Neutrophil (primary cell): ENCODE measurements around the gene LDAH.

Experiments
- H3K27ac ChIP-seq: fragments of 200-600 bp; sonication (generic); 2 replicates; pipeline ENCODE4 v1.5.1; 2016; ENCODE audit warnings: mild to moderate bottlenecking, moderate library complexity
- H3K27me3 ChIP-seq: fragments of 200-600 bp; sonication (generic); 2 replicates; pipeline ENCODE4 v1.6.0; 2016; ENCODE audit warnings: mild to moderate bottlenecking
- H3K36me3 ChIP-seq: fragments of 200-600 bp; sonication (generic); 2 replicates; pipeline ENCODE4 v1.5.1; 2017
- H3K4me1 ChIP-seq, 2 experiments: fragments of 200-600 bp in 1 of 2; sonication (generic) in 1 of 2; 1 replicate in 1 of 2; 2 replicates in 1 of 2; pipeline versions ENCODE4 v1.5.1 to v1.6.1; 2013 to 2016; ENCODE audit warnings: low read depth in 1 of 2, low read length in 1 of 2, mild to moderate bottlenecking in 1 of 2, moderate library complexity in 1 of 2; ENCODE audit not compliant: control insufficient read depth in 1 of 2, insufficient read depth in 1 of 2
- H3K4me3 ChIP-seq, 2 experiments: fragments of 200-600 bp in 1 of 2; sonication (generic) in 1 of 2; 1 replicate in 1 of 2; 2 replicates in 1 of 2; pipeline ENCODE4 v1.5.1; 2013 to 2016; ENCODE audit warnings: low read depth in 1 of 2, low read length in 1 of 2, mild to moderate bottlenecking in 1 of 2, moderate library complexity in 1 of 2
- H3K9me3 ChIP-seq: fragments of 200-600 bp; sonication (generic); 2 replicates; pipeline ENCODE4 v1.5.1; 2016
- TF ChIP-seq, protein P1 (sequence below): fragments of 200-600 bp; sonication (generic); IDR thresholded peaks from 2 replicates; pipeline ENCODE4 v1.5.1; 2016; ENCODE audit warnings: antibody characterized with exemption

LDAH gene

GRCh38 chr2:20832606-20833005, 9.7 kb upstream of the LDAH start:
- no peak overlapping the region for H3K4me3 ChIP-seq
- H3K27ac ChIP-seq: no peak overlapping the region
- H3K9me3 ChIP-seq: no peaks in the 10 kb centered on the region
- no peaks in the 10 kb centered on the region for H3K36me3 ChIP-seq
- peaks cover 86% of the 10 kb centered on the region for H3K27me3 ChIP-seq
- H3K4me1 ChIP-seq: no peaks in the 10 kb centered on the region
- TF ChIP-seq, protein P1, sequence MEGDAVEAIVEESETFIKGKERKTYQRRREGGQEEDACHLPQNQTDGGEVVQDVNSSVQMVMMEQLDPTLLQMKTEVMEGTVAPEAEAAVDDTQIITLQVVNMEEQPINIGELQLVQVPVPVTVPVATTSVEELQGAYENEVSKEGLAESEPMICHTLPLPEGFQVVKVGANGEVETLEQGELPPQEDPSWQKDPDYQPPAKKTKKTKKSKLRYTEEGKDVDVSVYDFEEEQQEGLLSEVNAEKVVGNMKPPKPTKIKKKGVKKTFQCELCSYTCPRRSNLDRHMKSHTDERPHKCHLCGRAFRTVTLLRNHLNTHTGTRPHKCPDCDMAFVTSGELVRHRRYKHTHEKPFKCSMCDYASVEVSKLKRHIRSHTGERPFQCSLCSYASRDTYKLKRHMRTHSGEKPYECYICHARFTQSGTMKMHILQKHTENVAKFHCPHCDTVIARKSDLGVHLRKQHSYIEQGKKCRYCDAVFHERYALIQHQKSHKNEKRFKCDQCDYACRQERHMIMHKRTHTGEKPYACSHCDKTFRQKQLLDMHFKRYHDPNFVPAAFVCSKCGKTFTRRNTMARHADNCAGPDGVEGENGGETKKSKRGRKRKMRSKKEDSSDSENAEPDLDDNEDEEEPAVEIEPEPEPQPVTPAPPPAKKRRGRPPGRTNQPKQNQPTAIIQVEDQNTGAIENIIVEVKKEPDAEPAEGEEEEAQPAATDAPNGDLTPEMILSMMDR: no peak

DNA sequence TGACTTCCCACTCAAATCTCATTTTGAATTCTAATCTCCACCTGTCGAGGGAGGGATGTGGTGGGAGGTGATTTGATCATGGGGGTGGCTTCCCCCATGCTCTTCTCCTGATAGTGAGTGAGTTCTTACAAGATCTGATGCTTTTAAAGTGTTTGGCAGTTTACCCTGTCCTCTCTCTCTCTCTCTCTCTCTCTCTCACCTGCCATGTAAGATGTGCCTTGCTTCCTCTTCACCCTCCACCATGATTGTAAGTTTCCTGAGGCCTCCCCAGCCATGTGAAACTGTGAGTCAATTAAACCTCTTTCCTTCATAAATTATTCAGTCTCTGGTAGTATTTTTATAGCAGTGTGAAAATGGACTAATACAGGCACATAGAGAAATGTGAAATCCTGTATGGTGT, 7.0 kb upstream of the LDAH start:
- TF ChIP-seq, protein P1: no peak
- no peaks in the 10 kb centered on the region for H3K9me3 ChIP-seq

GRCh38 chr2:20823917-20824316, 1.0 kb upstream of the LDAH start:
- Histone ChIP-seq H3K9me3 (no peaks in the 10 kb centered on the region), H3K4me3 (no peak overlapping the region), H3K27ac (no peak overlapping the region), H3K4me1 (peaks cover 6 to 11% of the 10 kb centered on the region in 2 experiments), H3K27me3 (peaks cover 44% of the 10 kb centered on the region), H3K36me3 (no peaks in the 10 kb centered on the region)
- TF ChIP-seq, protein P1: no peak

More for the DNA sequence above, 7.0 kb upstream of the LDAH start:
- no peak overlapping the region for H3K4me3 ChIP-seq
- no peaks in the 10 kb centered on the region for H3K4me1 ChIP-seq
- no peak overlapping the region for H3K27ac ChIP-seq
- no peaks in the 10 kb centered on the region for H3K36me3 ChIP-seq
- peaks cover 79% of the 10 kb centered on the region for H3K27me3 ChIP-seq

DNA sequence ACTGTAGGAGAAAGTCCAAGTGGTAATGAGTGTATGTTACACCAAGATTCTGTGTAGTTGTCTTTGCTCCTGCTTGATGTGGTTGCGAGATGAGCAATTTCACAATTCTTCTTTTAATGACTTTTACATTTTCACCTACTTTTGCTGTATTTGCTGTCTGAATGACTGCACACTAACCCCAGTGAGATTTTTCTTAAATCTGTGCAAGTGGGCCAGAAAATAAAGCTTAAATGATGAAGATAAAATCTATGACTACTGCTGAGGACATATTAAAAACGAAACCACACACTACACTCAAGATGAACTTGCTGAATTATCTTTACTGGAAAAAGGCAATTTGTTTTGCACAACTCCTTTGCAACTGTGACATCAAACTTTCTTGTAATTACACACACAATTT, 4.1 kb downstream of the LDAH start:
- no peak overlapping the region for H3K27ac ChIP-seq
- TF ChIP-seq, protein P1: no peak
- H3K9me3 ChIP-seq: no peaks in the 10 kb centered on the region
- peaks cover 2% of the 10 kb centered on the region for H3K27me3 ChIP-seq
- no peak overlapping the region for H3K4me3 ChIP-seq
- H3K4me1 ChIP-seq: peaks cover 9 to 15% of the 10 kb centered on the region in 2 experiments
- no peaks in the 10 kb centered on the region for H3K36me3 ChIP-seq

- Histone ChIP-seq H3K27me3 (no peaks in the 10 kb centered on the region), H3K36me3 (no peaks in the 10 kb centered on the region), H3K9me3 (no peaks in the 10 kb centered on the region), H3K27ac (no peak overlapping the region), H3K4me3 (no peak overlapping the region), H3K4me1 (peaks cover 3 to 4% of the 10 kb centered on the region in 2 experiments)
- TF ChIP-seq, protein P1: no peak
Observed at GRCh38 chr2:20815216-20815615, 7.7 kb downstream of the LDAH start.

DNA sequence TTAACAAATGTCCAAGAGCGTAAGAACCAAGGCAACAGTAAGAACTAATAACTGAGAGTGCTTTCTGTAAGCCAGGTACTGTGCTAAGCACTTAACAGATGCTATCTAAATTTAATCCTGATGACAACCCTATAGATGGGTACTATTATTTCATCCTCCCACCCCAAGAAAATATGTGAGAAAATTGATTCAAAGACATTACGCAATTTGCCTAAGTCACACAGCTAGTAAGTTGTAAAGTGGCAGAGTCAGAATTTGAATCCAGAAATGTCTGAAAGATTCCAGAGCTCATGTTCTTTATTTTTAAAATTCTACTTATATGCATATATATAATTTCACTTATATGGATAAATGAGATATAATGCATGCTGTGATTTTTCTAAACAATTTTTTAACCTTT, 10.1 kb downstream of the LDAH start:
- Histone ChIP-seq H3K36me3 (no peaks in the 10 kb centered on the region), H3K9me3 (no peaks in the 10 kb centered on the region)
- TF ChIP-seq, protein P1: no peak

More for the DNA sequence above, 10.1 kb downstream of the LDAH start:
- H3K4me3 ChIP-seq: no peak overlapping the region
- H3K4me1 ChIP-seq: no peaks in the 10 kb centered on the region
- H3K27me3 ChIP-seq: no peaks in the 10 kb centered on the region
- no peak overlapping the region for H3K27ac ChIP-seq
